GM18505 (cell line): ENCODE data around the gene RBM28.

Source experiments
- ATAC-seq: cut with Tn5 transposase; IDR thresholded peaks from one replicate; pipeline ENCODE4 v1.9.1; 2021; ENCODE audit not compliant: unreplicated experiment
- POLR2A ChIP-seq: IDR thresholded peaks from 4 replicates; pipeline ENCODE4 v1.6.1; 2011; ENCODE audit warnings: borderline replicate concordance; ENCODE audit not compliant: insufficient read depth, insufficient read length; ENCODE audit errors: extremely low read depth

Gene RBM28

GRCh38 chr7:128279124-128279713 is 64.5 kb downstream of the RBM28 start:
- no peak for ATAC-seq
- no peak for TF ChIP-seq POLR2A

GRCh38 chr7:128278366-128278765 is 65.3 kb downstream of the RBM28 start:
- ATAC-seq = no peak
- TF ChIP-seq POLR2A = no peak

- no peak for ATAC-seq
These were observed 68.0 kb downstream of the RBM28 start for GRCh38 chr7:128275681-128276080.

GRCh38 chr7:128274884-128275603 is 68.7 kb downstream of the RBM28 start:
- no peak for TF ChIP-seq POLR2A
- ATAC-seq = no peak

More at GRCh38 chr7:128275681-128276080, 68.0 kb downstream of the RBM28 start:
- TF ChIP-seq POLR2A = no peak

- ATAC-seq = no peak
- no peak for TF ChIP-seq POLR2A
These were observed 69.3 kb downstream of the RBM28 start for GRCh38 chr7:128274246-128274883.

GRCh38 chr7:128271942-128272481 is 71.7 kb downstream of the RBM28 start:
- no peak for ATAC-seq
- TF ChIP-seq POLR2A = no peak

- no peak for TF ChIP-seq POLR2A
- ATAC-seq = no peak
These were observed 72.2 kb downstream of the RBM28 start for GRCh38 chr7:128271471-128271941.

- TF ChIP-seq POLR2A = no peak
- no peak for ATAC-seq
These were observed 72.9 kb downstream of the RBM28 start for GRCh38 chr7:128270826-128271272.

- no peak for ATAC-seq
- TF ChIP-seq POLR2A = no peak
These were observed 75.5 kb downstream of the RBM28 start for GRCh38 chr7:128268233-128268632.

- TF ChIP-seq POLR2A = no peak
- ATAC-seq = no peak
These were observed 76.1 kb downstream of the RBM28 start for GRCh38 chr7:128267595-128267924.

GRCh38 chr7:128266883-128267594 is 76.7 kb downstream of the RBM28 start:
- ATAC-seq = no peak
- TF ChIP-seq POLR2A = no peak

- no peak for TF ChIP-seq POLR2A
- ATAC-seq = no peak
These were observed 77.2 kb downstream of the RBM28 start for GRCh38 chr7:128266529-128266882.

- no peak for ATAC-seq
- TF ChIP-seq POLR2A = no peak
These were observed 77.8 kb downstream of the RBM28 start for GRCh38 chr7:128265906-128266300.

GRCh38 chr7:128265156-128265905 is 78.4 kb downstream of the RBM28 start:
- no peak for ATAC-seq
- TF ChIP-seq POLR2A = no peak
